Activated CD4-positive, alpha-beta T cell treated with anti-CD3 and anti-CD28 coated beads, Interleukin-2, amount 10 ng/mL, durations not matched to agents 7 days and 5 days (primary cell): ENCODE measurements around the gene PAX8. TPM values are rescaled to one million over a fixed set of nuclear protein-coding genes. Genes with fewer than 3 reads are reported as not detected.
"Not testable (repeated sequence)": the region's sequence is repeated elsewhere in the genome, so short reads cannot be mapped to it uniquely, and the experiment has no call there.

ENCODE experiments used
- CTCF ChIA-PET: fragments of 350-600 bp; sonication (Branson Sonifier 250); formaldehyde crosslinking; loops from one replicate; lab custom pipeline; 2021; ENCODE audit warnings: antibody characterized with exemption; lab: Charles Lee
- POLR2A ChIA-PET: fragments of 350-600 bp; sonication (Branson Sonifier 250); formaldehyde crosslinking; loops from one replicate; lab custom pipeline; 2021; ENCODE audit warnings: antibody characterized with exemption; lab: Charles Lee
- DNase-seq: peaks from one replicate; pipeline ENCODE4 v3.0.0-alpha.2; 2020
- H3K27ac Mint-ChIP-seq: one replicate; pipeline ENCODE4 v1.8.0; 2021; ENCODE audit warnings: mild to moderate bottlenecking, moderate library complexity, mixed read lengths
- H3K27me3 Mint-ChIP-seq: one replicate; pipeline ENCODE4 v1.8.0; 2021; ENCODE audit warnings: mixed read lengths
- H3K36me3 Mint-ChIP-seq: one replicate; pipeline ENCODE4 v1.8.0; 2021; ENCODE audit warnings: low read depth, mixed read lengths
- H3K4me1 Mint-ChIP-seq: one replicate; pipeline ENCODE4 v1.8.0; 2021; ENCODE audit warnings: mixed read lengths
- H3K4me3 Mint-ChIP-seq: one replicate; pipeline ENCODE4 v1.8.0; 2021; ENCODE audit warnings: mild to moderate bottlenecking, moderate library complexity, mixed read lengths
- H3K9me3 Mint-ChIP-seq: one replicate; pipeline ENCODE4 v1.8.0; 2021; ENCODE audit warnings: mixed read lengths
- total RNA-seq, 2 experiments: library from RNA; stranded (reverse); gene quantifications; one replicate each; pipeline ENCODE4 v1.2.3, GENCODE V29; 2021

PAX8 gene
- under 1 TPM; 0.69 to 0.74 TPM for total RNA-seq

DNA sequence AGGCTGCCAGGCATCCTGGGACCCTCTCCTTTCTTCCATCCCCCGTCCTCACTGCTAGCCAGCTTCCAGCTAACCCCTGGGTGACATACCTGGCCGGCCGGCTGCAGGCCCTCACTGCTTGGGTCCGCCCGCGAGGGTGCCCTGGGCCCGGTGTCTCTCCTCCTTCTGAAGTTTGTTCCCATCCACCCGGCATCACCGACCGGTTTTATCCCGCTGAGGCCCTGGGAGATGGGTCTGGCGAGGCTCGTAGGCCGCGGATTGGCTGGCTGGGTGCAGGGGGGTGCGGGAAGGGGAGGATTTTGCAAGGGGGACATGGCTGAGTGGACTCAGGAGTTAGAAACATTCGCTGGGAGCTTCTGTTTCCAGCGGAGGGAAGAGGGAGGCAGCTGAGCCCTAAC is at the start of gene PAX8:
PAX8 (minus strand) TSS at position 180 of the 398 bp plus-strand sequence. CDS start 527 bp downstream, outside the sequence.
- H3K27ac Mint-ChIP-seq, result no peak within 1 kb of the TSS
- ChIA-PET POLR2A (no interaction called here), CTCF (interaction anchor here (2.1 kb wide), 1 partner anchor 111 kb away, joined by 4 read pairs; no protein-coding TSS in a partner anchor)
- no peak within 1 kb of the TSS for H3K4me3 Mint-ChIP-seq
- DNase-seq, result no peak
- peaks cover 2% of the 10 kb centered on the region for H3K36me3 Mint-ChIP-seq
- H3K9me3 Mint-ChIP-seq, result no peaks in the 10 kb centered on the region
- peaks cover 6% of the 10 kb centered on the region for H3K4me1 Mint-ChIP-seq
- H3K27me3 Mint-ChIP-seq, result peaks cover 75% of the 10 kb centered on the region

DNA sequence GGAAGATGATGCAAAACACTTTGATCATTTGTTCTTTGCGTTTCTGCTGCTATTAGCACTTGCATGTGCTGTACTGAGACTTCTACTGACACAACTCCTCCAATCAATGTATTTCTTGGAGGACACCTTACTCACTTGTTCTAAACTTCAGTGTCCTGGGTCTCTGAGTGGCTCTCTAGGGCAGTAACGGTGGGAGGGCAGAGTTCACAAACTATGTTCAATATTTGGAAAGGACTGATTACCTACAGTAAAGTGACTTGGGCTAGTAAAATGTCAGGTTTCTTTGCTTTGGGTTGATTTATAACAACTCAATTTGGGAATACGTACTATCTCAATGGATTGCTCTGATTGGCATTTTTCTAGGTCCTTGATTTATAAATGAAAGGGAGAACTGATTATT is 49.3 kb upstream of the PAX8 start:
- ChIA-PET POLR2A (no interaction called here), CTCF (no interaction called here)
- no peak for DNase-seq
- Mint-ChIP-seq H3K4me1 (peaks cover 12% of the 10 kb centered on the region), H3K36me3 (no peaks in the 10 kb centered on the region), H3K4me3 (no peak overlapping the region), H3K27ac (no peak overlapping the region), H3K9me3 (no peaks in the 10 kb centered on the region), H3K27me3 (peaks cover 8% of the 10 kb centered on the region)

DNA sequence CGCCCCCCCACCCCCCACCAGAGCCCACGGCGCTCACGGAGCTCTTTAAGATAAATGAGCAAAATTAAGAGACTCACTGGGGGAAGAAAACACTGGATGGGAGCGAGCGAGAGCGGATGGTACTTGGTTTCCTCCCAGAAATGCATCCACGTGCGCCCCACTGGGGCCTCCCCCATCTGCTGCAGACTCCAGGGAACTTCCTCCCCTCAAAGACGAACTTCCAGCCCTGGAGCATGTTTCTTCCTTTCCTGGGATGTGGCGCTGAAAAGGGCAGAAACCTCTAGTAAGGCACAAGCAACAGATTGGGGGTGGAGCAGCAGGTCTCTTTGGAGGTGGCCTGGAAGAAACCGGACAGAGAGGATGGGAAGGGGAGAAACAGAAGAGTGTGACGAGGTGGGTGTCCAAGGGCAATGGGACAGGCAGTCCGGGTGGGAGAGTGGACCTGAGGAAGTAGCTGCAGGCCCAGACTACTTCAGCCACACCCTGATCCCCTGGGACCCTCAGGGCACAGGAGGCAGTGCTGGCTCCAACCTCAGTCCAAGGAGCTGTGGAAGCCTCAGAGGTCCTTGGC is 46.5 kb upstream of the PAX8 start:
- H3K9me3 Mint-ChIP-seq, DNase-seq, POLR2A ChIA-PET, H3K27ac Mint-ChIP-seq, H3K36me3 Mint-ChIP-seq: not testable (repeated sequence)
- peak overlapping the region; percentile 55 for H3K4me3 Mint-ChIP-seq
- peaks cover 12% of the 10 kb centered on the region for H3K4me1 Mint-ChIP-seq
- CTCF ChIA-PET, result interaction anchor here (1.5 kb wide), 1 partner anchor 10 kb away, joined by 3 read pairs; no protein-coding TSS in a partner anchor
- H3K27me3 Mint-ChIP-seq, result peaks cover 16% of the 10 kb centered on the region

DNA sequence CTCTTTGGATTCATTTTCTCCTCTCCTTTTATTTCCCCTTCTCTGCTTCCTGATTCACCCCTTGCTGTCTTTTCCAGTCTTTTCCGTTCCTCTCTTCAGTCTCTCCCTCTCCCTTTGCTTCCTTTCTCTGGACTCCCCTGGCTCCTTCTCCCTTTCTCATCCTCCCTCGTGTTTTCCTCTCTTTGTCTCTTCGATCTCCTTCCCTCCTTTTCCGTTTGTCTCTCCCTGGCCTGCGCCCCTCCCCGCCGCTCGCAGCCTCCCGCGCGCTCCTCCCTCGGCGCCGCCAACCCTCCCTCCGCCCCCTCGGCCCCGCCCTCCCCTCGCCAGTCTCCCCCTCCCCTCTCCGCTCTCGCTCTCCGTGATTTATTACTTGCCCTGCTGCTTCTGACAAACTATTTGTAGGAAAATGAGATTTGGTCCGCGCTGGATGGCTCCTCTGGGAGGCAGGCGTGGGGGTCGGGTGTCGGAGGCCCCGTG is 46.0 kb upstream of the PAX8 start:
- Mint-ChIP-seq H3K4me3 (peak overlapping the region; percentile 55), H3K27me3 (peaks cover 16% of the 10 kb centered on the region), H3K27ac (peak overlapping the region; percentile 72), H3K9me3 (no peaks in the 10 kb centered on the region), H3K36me3 (no peaks in the 10 kb centered on the region), H3K4me1 (peaks cover 12% of the 10 kb centered on the region)
- POLR2A ChIA-PET, result no interaction called here
- peak; percentile 47 for DNase-seq
- CTCF ChIA-PET, result no interaction called here

DNA sequence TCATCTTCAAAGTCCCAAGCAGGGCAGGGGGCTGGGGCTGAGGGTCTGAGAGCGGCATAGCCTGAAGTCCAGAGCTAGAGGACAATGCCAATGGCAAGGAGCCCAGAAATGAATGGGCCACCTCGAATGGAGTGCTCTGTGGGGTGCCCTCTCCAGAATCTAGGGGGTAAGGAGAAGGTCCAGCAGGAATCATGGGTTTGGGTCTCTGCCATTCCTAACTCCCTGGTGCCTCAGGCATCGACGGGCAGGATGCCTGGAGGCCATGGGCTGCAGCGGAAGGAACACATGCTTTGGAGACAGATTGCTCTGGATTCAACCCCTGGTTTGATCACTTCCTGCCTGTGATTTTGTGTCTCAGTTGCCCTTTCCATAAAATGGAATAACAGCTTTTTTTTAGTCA is 44.4 kb upstream of the PAX8 start:
- DNase-seq, H3K9me3 Mint-ChIP-seq: not testable (repeated sequence)

DNA sequence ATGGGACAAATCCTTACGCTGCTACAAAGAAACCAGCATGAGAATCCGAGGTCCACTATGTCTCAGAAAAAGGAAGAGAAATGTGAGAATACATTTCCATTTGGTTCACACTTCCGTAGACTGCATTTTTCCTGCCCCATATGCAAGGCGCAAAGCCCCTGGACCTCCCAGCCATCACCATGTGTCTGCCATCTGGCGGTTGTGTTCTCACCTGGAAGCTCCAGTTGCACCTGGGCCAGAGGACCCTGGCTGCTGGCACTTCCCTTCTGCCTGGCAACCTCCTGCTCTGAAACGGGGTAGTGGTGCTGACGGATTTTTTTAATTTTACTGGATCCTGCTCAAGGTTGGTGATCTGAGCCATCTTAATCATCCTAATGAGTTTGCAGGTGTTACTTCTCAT is 41.4 kb upstream of the PAX8 start:
- CTCF ChIA-PET, H3K4me3 Mint-ChIP-seq, H3K4me1 Mint-ChIP-seq, DNase-seq, POLR2A ChIA-PET, H3K9me3 Mint-ChIP-seq, H3K27ac Mint-ChIP-seq, H3K36me3 Mint-ChIP-seq: not testable (repeated sequence)
- peaks cover 28% of the 10 kb centered on the region for H3K27me3 Mint-ChIP-seq

More for the DNA sequence above, 44.4 kb upstream of the PAX8 start:
- H3K4me3 Mint-ChIP-seq, POLR2A ChIA-PET, H3K27ac Mint-ChIP-seq, H3K36me3 Mint-ChIP-seq, H3K4me1 Mint-ChIP-seq, CTCF ChIA-PET: not testable (repeated sequence)
- peaks cover 15% of the 10 kb centered on the region for H3K27me3 Mint-ChIP-seq

DNA sequence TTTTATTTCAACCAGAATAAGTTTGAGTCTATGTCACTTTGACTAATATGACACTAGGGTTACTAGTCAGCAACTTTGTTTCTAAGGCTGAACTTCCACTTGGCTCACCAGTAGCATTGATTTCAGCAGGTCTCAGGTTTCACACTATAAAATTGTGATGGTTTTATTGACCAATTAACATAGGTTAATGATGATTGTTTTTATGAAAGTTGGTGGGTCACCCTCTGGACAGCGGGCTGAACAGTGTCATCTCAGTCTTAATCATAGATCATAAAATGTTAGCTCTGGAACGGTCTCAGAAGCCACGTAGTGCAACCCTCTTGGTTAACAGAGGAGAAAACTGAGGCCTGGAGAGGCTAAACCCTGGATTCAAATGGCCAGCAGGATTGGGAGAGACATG is 40.2 kb upstream of the PAX8 start:
- H3K9me3 Mint-ChIP-seq, result not testable (repeated sequence)

DNA sequence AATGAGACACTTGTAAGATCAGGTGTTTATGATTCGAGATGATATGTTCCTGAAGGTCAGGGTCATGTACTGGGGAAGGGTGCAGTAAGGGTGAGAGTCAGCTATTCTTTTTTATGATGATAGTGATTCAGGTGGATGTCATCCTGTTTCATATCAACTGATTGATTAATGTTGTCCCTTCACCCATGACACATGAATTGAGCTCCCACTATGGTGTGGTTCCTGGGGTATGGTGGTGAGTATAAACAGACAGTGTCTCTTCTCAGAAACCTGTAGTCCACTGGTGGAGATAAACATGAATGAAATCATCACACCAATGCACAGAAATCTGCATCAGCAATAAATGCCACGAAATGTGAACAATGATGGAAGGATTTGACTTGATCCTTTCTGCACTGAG is 37.4 kb upstream of the PAX8 start:
- ChIA-PET POLR2A (no interaction called here), CTCF (no interaction called here)
- H3K4me1 Mint-ChIP-seq, result no peaks in the 10 kb centered on the region

More for the DNA sequence above, 40.2 kb upstream of the PAX8 start:
- H3K4me3 Mint-ChIP-seq, H3K36me3 Mint-ChIP-seq, CTCF ChIA-PET, H3K4me1 Mint-ChIP-seq, H3K27ac Mint-ChIP-seq, DNase-seq, POLR2A ChIA-PET: not testable (repeated sequence)
- H3K27me3 Mint-ChIP-seq, result peaks cover 28% of the 10 kb centered on the region

DNA sequence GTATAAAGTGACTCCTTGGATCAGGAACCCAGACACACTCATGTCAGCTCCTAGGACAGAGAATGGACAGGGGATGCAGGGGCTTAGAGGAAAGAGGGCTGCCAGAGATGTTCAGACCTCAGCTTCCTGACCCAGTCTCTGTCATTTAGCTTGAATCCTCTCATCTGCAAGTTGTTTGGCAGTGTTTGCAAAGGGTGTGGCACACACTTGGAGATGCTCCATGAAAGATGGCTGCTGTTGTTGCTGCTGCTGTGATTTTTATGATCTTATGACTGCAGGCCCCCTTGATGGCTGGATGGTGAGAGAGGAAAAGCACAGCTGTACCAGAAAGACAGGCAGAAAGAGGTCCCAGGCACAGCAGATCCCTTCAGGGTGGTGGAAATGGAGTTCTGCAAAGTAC is 35.9 kb upstream of the PAX8 start:
- DNase-seq, H3K4me3 Mint-ChIP-seq, H3K36me3 Mint-ChIP-seq, H3K27ac Mint-ChIP-seq, H3K9me3 Mint-ChIP-seq, H3K4me1 Mint-ChIP-seq: not testable (repeated sequence)
- CTCF ChIA-PET, result interaction anchor here (0.9 to 1.1 kb wide), 2 partner anchors 11 to 76 kb away, joined by 3 read pairs; no protein-coding TSS in a partner anchor
- H3K27me3 Mint-ChIP-seq, result peaks cover 19% of the 10 kb centered on the region
- POLR2A ChIA-PET, result interaction anchor here (0.6 kb wide), 1 partner anchor 488 kb away, joined by 7 read pairs; no protein-coding TSS in a partner anchor

More for the DNA sequence above, 37.4 kb upstream of the PAX8 start:
- no peak for DNase-seq
- no peaks in the 10 kb centered on the region for H3K9me3 Mint-ChIP-seq
- H3K27me3 Mint-ChIP-seq, result peaks cover 19% of the 10 kb centered on the region
- H3K4me3 Mint-ChIP-seq, result no peak overlapping the region
- no peaks in the 10 kb centered on the region for H3K36me3 Mint-ChIP-seq
- no peak overlapping the region for H3K27ac Mint-ChIP-seq

DNA sequence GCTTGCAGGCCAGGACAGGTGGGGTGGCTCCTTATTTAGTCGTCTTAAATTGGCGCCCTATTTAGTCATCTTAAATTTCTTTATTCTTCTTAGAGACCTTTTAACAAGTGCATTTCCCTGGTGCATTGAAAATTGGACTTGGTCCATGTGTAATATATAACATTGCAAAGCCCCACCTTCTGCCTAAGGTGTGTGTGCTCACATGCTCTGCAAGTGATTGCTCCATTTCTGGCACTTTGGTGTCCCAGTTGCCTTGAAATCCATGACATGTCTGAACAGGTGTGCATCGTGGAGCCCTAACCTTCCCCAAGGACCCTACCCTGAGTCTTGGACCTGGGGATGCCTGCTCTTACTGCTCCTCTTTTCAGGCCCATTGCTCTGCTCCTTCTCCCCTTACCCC is 35.5 kb upstream of the PAX8 start:
- H3K27me3 Mint-ChIP-seq, result peaks cover 20% of the 10 kb centered on the region
- POLR2A ChIA-PET, CTCF ChIA-PET, H3K4me1 Mint-ChIP-seq, H3K4me3 Mint-ChIP-seq, H3K9me3 Mint-ChIP-seq, H3K36me3 Mint-ChIP-seq, DNase-seq, H3K27ac Mint-ChIP-seq: not testable (repeated sequence)

DNA sequence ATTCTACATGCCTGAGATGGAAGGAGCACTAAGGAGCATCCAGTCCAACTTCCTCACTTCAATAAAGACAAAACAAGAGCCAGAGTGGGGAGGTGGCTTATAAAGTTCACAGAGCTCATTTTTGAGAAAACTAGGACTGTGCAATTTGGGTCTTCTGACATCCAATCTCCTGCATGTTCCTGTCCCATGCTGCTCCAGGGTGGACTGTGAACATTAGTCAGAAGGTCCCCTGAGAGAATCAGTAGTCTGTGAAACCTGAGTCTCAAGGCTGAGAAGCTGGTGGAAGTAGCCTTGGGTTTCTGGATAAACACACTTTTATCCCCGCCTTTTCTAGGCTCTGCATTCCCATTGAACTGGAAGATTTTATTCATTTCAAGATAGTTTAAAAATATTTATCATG is 33.1 kb upstream of the PAX8 start:
- H3K36me3 Mint-ChIP-seq, DNase-seq, CTCF ChIA-PET, H3K4me1 Mint-ChIP-seq, H3K9me3 Mint-ChIP-seq, H3K27ac Mint-ChIP-seq, H3K4me3 Mint-ChIP-seq, POLR2A ChIA-PET: not testable (repeated sequence)
- peaks cover 23% of the 10 kb centered on the region for H3K27me3 Mint-ChIP-seq

DNA sequence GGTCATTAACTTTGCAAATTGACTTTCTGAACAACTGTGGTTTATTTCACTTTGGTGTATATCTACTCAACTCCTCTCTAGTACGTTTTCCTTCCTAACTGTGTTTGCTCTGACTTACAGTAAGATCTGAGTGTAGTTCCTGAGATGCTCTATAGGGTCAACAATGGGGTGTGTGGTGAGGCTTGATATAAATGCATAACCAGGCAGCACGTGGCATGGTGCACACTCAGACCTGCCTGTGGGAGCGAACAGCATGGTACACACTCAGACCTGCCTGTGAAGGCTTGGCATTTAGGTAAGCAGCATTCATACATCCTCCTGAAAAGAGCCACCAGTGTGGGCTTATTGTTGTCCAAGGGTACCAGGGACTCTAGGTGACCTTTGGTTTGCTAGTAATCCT is 32.5 kb upstream of the PAX8 start:
- CTCF ChIA-PET, H3K36me3 Mint-ChIP-seq, H3K27ac Mint-ChIP-seq, H3K4me1 Mint-ChIP-seq, POLR2A ChIA-PET, H3K9me3 Mint-ChIP-seq, H3K4me3 Mint-ChIP-seq, DNase-seq: not testable (repeated sequence)
- H3K27me3 Mint-ChIP-seq, result peaks cover 23% of the 10 kb centered on the region

DNA sequence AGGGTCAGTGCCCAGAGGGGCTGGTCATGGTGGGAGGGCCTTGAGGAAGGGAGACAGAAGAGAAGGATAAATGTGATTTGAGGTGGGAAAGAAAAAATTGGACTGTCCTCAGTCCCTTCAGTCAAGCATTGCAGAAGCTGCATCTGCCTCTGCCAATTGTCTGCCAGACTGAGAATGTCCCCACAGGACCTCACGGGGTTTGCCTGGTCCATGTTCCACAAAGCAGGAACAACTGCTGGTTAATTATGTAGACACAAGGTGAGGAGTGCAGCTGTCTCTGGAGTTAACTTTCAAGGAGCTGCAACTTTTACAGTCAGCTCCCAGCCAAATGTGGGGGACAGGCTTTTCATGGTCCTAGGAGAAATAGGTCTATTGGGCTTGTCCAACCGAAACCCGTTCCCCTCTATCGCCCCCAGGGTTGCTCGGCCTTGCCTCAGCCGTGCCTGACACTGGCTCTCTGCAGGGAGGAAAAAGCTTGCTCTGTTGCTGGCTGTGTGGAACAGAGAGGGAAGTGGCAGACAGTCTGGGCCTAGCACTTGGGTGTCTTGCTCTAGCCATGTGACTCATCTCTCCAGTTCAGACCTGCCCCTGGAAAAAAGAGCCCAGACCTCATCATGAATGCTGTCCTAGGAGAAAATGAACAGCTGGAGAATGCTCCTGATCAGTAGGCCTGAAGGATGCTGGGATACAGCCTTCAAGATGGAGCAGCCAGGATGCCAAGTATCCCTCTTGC is 31.1 kb upstream of the PAX8 start:
- no peak overlapping the region for H3K27ac Mint-ChIP-seq
- CTCF ChIA-PET, result no interaction called here

More for the DNA sequence above, 31.1 kb upstream of the PAX8 start:
- Mint-ChIP-seq H3K27me3 (peaks cover 14% of the 10 kb centered on the region), H3K9me3 (no peaks in the 10 kb centered on the region), H3K4me1 (no peaks in the 10 kb centered on the region), H3K36me3 (no peaks in the 10 kb centered on the region), H3K4me3 (no peak overlapping the region)
- no peak for DNase-seq
- POLR2A ChIA-PET, result no interaction called here
